Liver (tissue), 9 donors: ENCODE data around the gene ORM2. TPM values are rescaled to one million over a fixed set of nuclear protein-coding genes. Genes with fewer than 3 reads are reported as not detected.

Experiments
- DNase-seq: peaks from one replicate; pipeline ENCODE4 v3.0.0-alpha.2; 2017; ENCODE audit warnings: low spot score
- H3K27ac ChIP-seq, 2 donors: one replicate each; pipeline ENCODE4 v1.7.0; 2013; ENCODE audit warnings: inconsistent platforms in 2 of 2, low read length in 2 of 2, control low read depth in 1 of 2, low read depth in 1 of 2, mild to moderate bottlenecking in 1 of 2
- H3K27me3 ChIP-seq, 4 donors: one replicate each; pipeline versions ENCODE4 v1.6.1 to v1.7.0; 2013; ENCODE audit warnings: low read length in 3 of 4, inconsistent platforms in 1 of 4, mild to moderate bottlenecking in 1 of 4, moderate library complexity in 1 of 4; ENCODE audit not compliant: control insufficient read depth in 4 of 4, insufficient read depth in 4 of 4
- H3K36me3 ChIP-seq, 4 donors: one replicate each; pipeline versions ENCODE4 v1.6.1 to v1.7.0; 2013; ENCODE audit warnings: low read length in 3 of 4, mild to moderate bottlenecking in 3 of 4, low read depth in 1 of 4, moderate library complexity in 1 of 4; ENCODE audit not compliant: control insufficient read depth in 4 of 4, insufficient read depth in 3 of 4
- H3K4me1 ChIP-seq, 4 donors: one replicate each; pipeline versions ENCODE4 v1.6.1 to v1.7.0; 2013; ENCODE audit warnings: low read length in 3 of 4, mild to moderate bottlenecking in 3 of 4, moderate library complexity in 1 of 4; ENCODE audit not compliant: control insufficient read depth in 4 of 4, insufficient read depth in 4 of 4
- H3K4me3 ChIP-seq, 3 donors: one replicate each; pipeline versions ENCODE4 v1.6.1 to v1.7.0; 2013; ENCODE audit warnings: low read length in 3 of 3, control low read depth in 1 of 3, low read depth in 1 of 3, mild to moderate bottlenecking in 1 of 3
- H3K9ac ChIP-seq, 2 donors: one replicate each; pipeline ENCODE4 v1.7.0; 2013; ENCODE audit warnings: low read length in 2 of 2, mild to moderate bottlenecking in 2 of 2, moderate library complexity in 2 of 2, control low read depth in 1 of 2, low read depth in 1 of 2
- H3K9me3 ChIP-seq, 4 donors: one replicate each; pipeline versions ENCODE4 v1.6.1 to v1.7.0; 2013; ENCODE audit warnings: low read length in 3 of 4; ENCODE audit not compliant: control insufficient read depth in 4 of 4
- FOXA1 ChIP-seq: IDR thresholded peaks from 2 replicates; pipeline ENCODE4 v1.6.1; 2016; ENCODE audit warnings: antibody characterized with exemption
- FOXA2 ChIP-seq: IDR thresholded peaks from 2 replicates; pipeline ENCODE4 v1.6.1; 2016; ENCODE audit warnings: antibody characterized with exemption
- GABPA ChIP-seq, 2 donors: IDR thresholded peaks in 1 of 2; conservative IDR thresholded peaks in 1 of 2; 2 replicates each; pipeline ENCODE4 v1.6.1; 2016; ENCODE audit warnings: antibody characterized with exemption in 2 of 2, mild to moderate bottlenecking in 1 of 2, moderate library complexity in 1 of 2
- HNF4A ChIP-seq, 2 donors: conservative IDR thresholded peaks; 2 replicates each; pipeline ENCODE4 v1.6.1; 2016; ENCODE audit warnings: antibody characterized with exemption in 2 of 2, mild to moderate bottlenecking in 2 of 2
- HNF4G ChIP-seq: IDR thresholded peaks from 2 replicates; pipeline ENCODE4 v1.6.1; 2016; ENCODE audit warnings: antibody characterized with exemption
- JUND ChIP-seq, 2 donors: IDR thresholded peaks; 2 replicates each; pipeline ENCODE4 v1.6.1; 2016; ENCODE audit warnings: antibody characterized with exemption in 2 of 2
- RAD21 ChIP-seq, 2 donors: IDR thresholded peaks; 2 replicates each; pipeline ENCODE4 v1.6.1; 2016; ENCODE audit warnings: antibody characterized with exemption in 2 of 2, mild to moderate bottlenecking in 2 of 2
- RXRA ChIP-seq, 2 donors: IDR thresholded peaks; 2 replicates each; pipeline ENCODE4 v1.6.1; 2017 to 2018; ENCODE audit warnings: antibody characterized with exemption in 2 of 2, mild to moderate bottlenecking in 1 of 2
- SP1 ChIP-seq: IDR thresholded peaks from 2 replicates; pipeline ENCODE4 v1.6.1; 2018; ENCODE audit warnings: antibody characterized with exemption, mild to moderate bottlenecking
- YY1 ChIP-seq: IDR thresholded peaks from 2 replicates; pipeline ENCODE4 v1.6.1; 2016; ENCODE audit warnings: antibody characterized with exemption, mild to moderate bottlenecking
- WGBS: extraction: QIAGEN DNeasy Blood & Tissue Kit; methylation state at CpG from one replicate; pipeline ENCODE4 v1.1.7; 2013; 5-methylcytosine and 5-hydroxymethylcytosine counted together
- polyA plus RNA-seq, 2 donors: library from polyadenylated mRNA; stranded (reverse) in 1 of 2; unstranded in 1 of 2; fragments of 200-250 nt in 1 of 2; fragments of >200 nt in 1 of 2; fragmentation: Nextera tagmentation in 1 of 2; extraction: Ambion mirVana in 1 of 2; gene quantifications; one replicate each; pipeline versions ENCODE4 v1.2.1 to v1.2.3, GENCODE V29; 2013 to 2015
- total RNA-seq, 2 donors: library from RNA; depleted of rRNA; stranded (reverse); fragments of >200 nt; gene quantifications; one replicate each; pipeline ENCODE4 v1.2.3, GENCODE V29; 2014
- TF ChIP-seq, protein P1 (sequence below): IDR thresholded peaks from 2 replicates; pipeline ENCODE4 v1.6.1; 2016; ENCODE audit warnings: antibody characterized with exemption
- TF ChIP-seq, protein P2 (sequence below): fragments of 150-350 bp; IDR thresholded peaks from 2 replicates; pipeline ENCODE4 v1.5.1; 2017; ENCODE audit warnings: improper control_type of control experiment, low read depth, low read length; ENCODE audit not compliant: missing input control
- donor health status: healthy.
- donor health status: healthy.
- donor health status: healthy.
- donor health status: healthy.
- donor health status: healthy.

Gene ORM2
- total and polyA plus RNA-seq, 4 donors = 276 to 7,373 (median 5,310) TPM

DNA sequence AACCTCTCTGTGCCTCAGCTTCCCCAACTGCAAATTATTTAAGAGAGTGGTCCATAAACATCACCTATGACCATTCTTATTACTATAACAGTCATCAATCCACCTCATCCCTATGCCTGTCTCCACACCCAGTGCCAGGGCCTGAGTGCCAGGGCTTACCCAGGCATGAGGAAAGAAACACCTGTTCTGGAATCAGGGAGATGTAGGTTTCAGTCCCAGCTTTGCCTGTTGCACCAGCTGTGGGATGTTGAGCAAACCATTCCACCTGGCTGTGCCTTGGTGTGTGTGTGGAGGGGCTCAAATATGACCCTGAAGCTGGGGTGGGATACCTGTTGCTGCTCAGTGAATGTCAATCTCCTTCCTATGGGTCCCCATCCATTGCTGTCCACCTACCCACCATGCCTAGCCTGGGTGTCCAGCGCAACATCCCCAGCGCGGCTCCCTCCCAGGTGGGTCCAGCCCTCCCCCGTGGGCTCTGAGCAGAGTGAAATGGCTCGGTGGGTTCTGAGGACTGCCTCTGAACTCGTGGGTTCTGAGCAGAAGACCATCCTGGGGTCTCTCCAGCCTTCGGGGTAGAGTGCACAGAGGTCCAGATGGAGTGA, 41.8 kb downstream of the ORM2 start (continued):
- TF ChIP-seq, protein P1, sequence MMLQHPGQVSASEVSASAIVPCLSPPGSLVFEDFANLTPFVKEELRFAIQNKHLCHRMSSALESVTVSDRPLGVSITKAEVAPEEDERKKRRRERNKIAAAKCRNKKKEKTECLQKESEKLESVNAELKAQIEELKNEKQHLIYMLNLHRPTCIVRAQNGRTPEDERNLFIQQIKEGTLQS = no peak
- no peak for TF ChIP-seq SP1

DNA sequence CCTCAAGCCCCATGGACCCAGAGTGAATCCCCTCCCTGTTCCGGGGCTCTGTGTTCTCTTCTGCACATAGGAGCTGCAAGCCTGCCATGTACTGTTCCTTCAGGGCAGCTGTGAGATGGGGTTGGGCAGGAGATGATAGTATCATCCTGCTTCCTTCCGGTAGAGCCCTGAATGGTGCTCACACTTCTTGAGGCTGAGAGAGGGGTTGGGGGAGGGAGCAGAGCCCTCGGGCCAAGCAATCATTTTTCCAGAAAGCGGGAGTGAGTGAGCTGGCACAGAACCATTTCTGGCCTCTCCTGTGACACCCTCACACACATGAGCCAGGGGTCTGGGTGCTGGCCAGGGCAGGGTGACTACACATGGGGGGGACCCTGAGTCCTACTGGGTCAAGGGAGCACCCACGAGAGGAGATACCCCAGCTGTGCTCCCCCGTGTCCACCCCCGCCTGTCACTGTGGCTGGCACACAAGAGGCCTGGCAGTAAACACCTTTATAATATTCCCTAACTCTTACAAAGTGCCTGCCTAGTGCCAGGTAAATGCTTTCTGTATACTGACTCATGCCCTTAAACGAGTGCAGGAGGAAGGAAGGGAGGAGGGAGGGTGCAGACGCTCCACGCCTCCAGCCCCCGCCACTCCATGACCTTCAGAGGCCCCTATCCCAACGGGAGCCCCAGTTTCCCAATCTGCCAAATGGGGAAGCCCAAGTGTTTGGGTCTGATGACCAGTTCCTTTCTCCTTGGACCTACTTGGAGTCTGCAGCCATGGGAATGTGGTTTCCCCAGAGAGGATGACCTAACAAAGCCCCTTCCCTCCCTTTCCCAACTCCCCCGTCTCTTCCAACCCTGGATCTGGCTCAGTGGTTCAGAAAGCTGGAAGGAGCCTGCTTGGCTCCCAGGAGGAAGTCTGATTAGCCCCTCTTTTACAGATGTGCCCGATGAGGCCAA, 42.6 kb downstream of the ORM2 start:
- no peak overlapping the region for H3K4me3 ChIP-seq
- H3K36me3 ChIP-seq = peaks cover 8 to 37% (median 20%) of the 10 kb centered on the region in 4 donors
- 68% methylated on average over 14 of the region's 14 CpGs for WGBS
- peak overlapping the region; percentile 32 to 68 for H3K27ac ChIP-seq
- no peak for DNase-seq
- TF ChIP-seq YY1 (no peak), HNF4G (no peak), SP1 (no peak), FOXA1 (no peak), FOXA2 (no peak), JUND (IDR thresholded peaks at IDR 0.05) (no peak), HNF4A (conservative IDR thresholded peaks at IDR 0.05) (no peak), RXRA (IDR thresholded peaks at IDR 0.05) (no peak)
- TF ChIP-seq, protein P2, sequence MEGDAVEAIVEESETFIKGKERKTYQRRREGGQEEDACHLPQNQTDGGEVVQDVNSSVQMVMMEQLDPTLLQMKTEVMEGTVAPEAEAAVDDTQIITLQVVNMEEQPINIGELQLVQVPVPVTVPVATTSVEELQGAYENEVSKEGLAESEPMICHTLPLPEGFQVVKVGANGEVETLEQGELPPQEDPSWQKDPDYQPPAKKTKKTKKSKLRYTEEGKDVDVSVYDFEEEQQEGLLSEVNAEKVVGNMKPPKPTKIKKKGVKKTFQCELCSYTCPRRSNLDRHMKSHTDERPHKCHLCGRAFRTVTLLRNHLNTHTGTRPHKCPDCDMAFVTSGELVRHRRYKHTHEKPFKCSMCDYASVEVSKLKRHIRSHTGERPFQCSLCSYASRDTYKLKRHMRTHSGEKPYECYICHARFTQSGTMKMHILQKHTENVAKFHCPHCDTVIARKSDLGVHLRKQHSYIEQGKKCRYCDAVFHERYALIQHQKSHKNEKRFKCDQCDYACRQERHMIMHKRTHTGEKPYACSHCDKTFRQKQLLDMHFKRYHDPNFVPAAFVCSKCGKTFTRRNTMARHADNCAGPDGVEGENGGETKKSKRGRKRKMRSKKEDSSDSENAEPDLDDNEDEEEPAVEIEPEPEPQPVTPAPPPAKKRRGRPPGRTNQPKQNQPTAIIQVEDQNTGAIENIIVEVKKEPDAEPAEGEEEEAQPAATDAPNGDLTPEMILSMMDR = no peak
- H3K4me1 ChIP-seq = peaks cover 0 to 4% (median 1%) of the 10 kb centered on the region in 4 donors
- H3K9ac ChIP-seq = no peak overlapping the region
- no peaks in the 10 kb centered on the region for H3K9me3 ChIP-seq
- no peaks in the 10 kb centered on the region for H3K27me3 ChIP-seq

DNA sequence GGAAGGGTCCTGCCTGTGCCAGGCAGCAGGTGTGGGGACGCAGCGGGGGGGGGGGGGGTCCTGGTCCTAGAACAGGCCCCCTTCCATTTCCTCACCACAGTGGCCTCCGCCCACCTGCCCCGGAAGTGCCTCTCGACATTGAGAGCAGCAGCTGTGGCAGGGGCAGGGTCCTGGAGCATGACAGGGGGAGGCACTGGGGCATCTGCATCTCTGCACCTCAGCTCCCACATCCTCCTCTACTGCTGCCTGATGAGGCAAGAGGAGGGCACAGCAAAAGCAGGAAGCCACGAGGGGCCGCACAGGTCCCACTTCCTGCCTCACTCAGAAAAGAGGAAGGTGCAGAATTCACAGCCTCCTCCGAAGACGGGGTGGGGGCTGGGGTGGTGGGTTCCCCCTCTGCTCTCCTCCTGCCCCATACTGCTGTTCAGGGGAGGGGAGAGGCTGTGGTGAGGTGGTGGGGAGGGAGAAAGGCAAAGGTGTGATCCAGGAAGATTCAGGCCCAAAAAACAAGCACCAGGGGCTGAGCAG, 43.3 kb downstream of the ORM2 start:
- DNase-seq = no peak
- WGBS = 68% methylated on average over 9 of the region's 9 CpGs
- H3K4me3 ChIP-seq = no peak overlapping the region
- no peak overlapping the region for H3K9ac ChIP-seq
- H3K36me3 ChIP-seq = peaks cover 10 to 34% (median 20%) of the 10 kb centered on the region in 4 donors
- no peaks in the 10 kb centered on the region for H3K9me3 ChIP-seq
- TF ChIP-seq HNF4A (conservative IDR thresholded peaks at IDR 0.05) (no peak), GABPA (IDR thresholded peaks at IDR 0.05 in 1 of 2, conservative IDR thresholded peaks at IDR 0.05 in 1 of 2) (peak in 1 of 2 donors; percentile 15), RAD21 (IDR thresholded peaks at IDR 0.05) (no peak), FOXA1 (no peak)
- H3K27ac ChIP-seq = peak overlapping the region; percentile 32 to 68
- peaks cover 0 to 4% (median 1%) of the 10 kb centered on the region in 4 donors for H3K4me1 ChIP-seq
- H3K27me3 ChIP-seq = no peaks in the 10 kb centered on the region
